ENCODE results near the gene ZNF574. TPM values are rescaled to one million over a fixed set of nuclear protein-coding genes. Genes with fewer than 3 reads are reported as not detected.

Gene ZNF574
- total and polyA plus RNA-seq, 2 donors (not counting 3 experiments of a cell fraction or from before 2014, with no cell fraction given), result 13.6 to 15.3 TPM

DNA sequence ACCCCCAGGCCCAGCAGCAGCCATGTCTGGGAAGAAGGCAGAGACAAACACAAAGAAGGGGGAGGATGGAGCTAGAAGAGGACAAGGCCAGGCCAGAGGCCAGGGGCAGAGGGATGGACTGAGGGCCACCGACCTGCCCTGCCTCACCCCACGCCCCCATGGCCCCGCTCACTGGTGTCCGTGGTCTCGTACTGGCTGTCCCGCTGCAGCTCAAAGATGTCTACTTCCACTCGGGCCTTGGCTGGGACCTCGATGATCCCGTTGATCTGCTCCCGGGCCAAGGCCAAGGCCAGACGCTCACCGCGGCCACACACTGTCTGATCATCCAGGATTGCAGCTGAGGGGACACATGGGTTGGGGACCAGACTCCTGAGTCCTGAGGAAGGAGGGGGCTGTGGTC, 10.9 kb upstream of the ZNF574 start:
- Histone ChIP-seq H3K9ac (replicated peaks; ENCODE audit: extremely low read depth, insufficient read depth, low read length) (no peak overlapping the region), H3K4me3 (replicated peaks in 1 of 3; ENCODE audit: insufficient read depth in 1 of 3, low read depth in 1 of 3, low read length in 3 of 3) (no peak overlapping the region), H3K9me1 (replicated peaks; ENCODE audit: control insufficient read depth, extremely low read depth, insufficient read depth, low read length) (no peaks in the 10 kb centered on the region), H3K36me3 (ENCODE audit: control insufficient read depth in 2 of 2, extremely low read depth in 1 of 2, insufficient read depth in 2 of 2, low read length in 2 of 2) (no peaks in the 10 kb centered on the region), H3K9me3 (replicated peaks; ENCODE audit: control insufficient read depth, insufficient read depth, low read length) (no peaks in the 10 kb centered on the region), H4K20me1 (replicated peaks; ENCODE audit: control insufficient read depth, extremely low read depth, insufficient read depth, low read length) (no peaks in the 10 kb centered on the region), H3K27ac (ENCODE audit: insufficient read depth, low read depth, low read length) (no peak overlapping the region), H3K4me1 (ENCODE audit: control insufficient read depth, extremely low read depth, insufficient read depth, low read length) (no peaks in the 10 kb centered on the region), H2AFZ (ENCODE audit: low read depth, low read length) (no peak overlapping the region), H3K79me2 (ENCODE audit: control insufficient read depth, insufficient read depth, low read length) (no peaks in the 10 kb centered on the region), H3K27me3 (ENCODE audit: control insufficient read depth in 2 of 2, insufficient read depth in 2 of 2, low read length in 2 of 2) (peaks cover 21 to 26% of the 10 kb centered on the region in 2 experiments), H3K4me2 (ENCODE audit: insufficient read depth, low read length) (no peak overlapping the region)
- CTCF ChIA-PET, result interaction anchor here (0.6 to 1.4 kb wide), 3 partner anchors 11 to 237 kb away, joined by 3 to 6 read pairs (median 3); partner anchors contain the start of genes PAFAH1B3 and ZNF574
- dilution Hi-C loops (cut with MboI; ENCODE audit: extremely low pct_ligation_motif_present, low sequenced_read_pairs), result no loop called here
- no peak for FAIRE-seq
- POLR2A ChIA-PET, result no interaction called here
- BruUV-seq (replicated peaks), result no TSS peak
- TF ChIP-seq GATA2 (IDR thresholded peaks at IDR 0.05; ENCODE audit: insufficient read depth, insufficient read length, low read depth, low read length) (no peak), POLR2A (IDR thresholded peaks at IDR 0.05; ENCODE audit: low read depth, low read length) (no peak), EZH2 (IDR thresholded peaks at IDR 0.05; ENCODE audit: borderline replicate concordance, low read depth, low read length, severe bottlenecking) (no peak), JUN (IDR thresholded peaks at IDR 0.05; ENCODE audit: borderline replicate concordance, insufficient read depth, insufficient read length, low read depth) (no peak), FOS (IDR thresholded peaks at IDR 0.05; ENCODE audit: borderline replicate concordance, insufficient read depth, low read length) (no peak), POLR2AphosphoS5 (IDR thresholded peaks at IDR 0.05; ENCODE audit: insufficient read depth, low read depth, low read length) (no peak), MYC (IDR thresholded peaks at IDR 0.05; ENCODE audit: low read depth, low read length) (no peak)
- TF ChIP-seq, protein P1, sequence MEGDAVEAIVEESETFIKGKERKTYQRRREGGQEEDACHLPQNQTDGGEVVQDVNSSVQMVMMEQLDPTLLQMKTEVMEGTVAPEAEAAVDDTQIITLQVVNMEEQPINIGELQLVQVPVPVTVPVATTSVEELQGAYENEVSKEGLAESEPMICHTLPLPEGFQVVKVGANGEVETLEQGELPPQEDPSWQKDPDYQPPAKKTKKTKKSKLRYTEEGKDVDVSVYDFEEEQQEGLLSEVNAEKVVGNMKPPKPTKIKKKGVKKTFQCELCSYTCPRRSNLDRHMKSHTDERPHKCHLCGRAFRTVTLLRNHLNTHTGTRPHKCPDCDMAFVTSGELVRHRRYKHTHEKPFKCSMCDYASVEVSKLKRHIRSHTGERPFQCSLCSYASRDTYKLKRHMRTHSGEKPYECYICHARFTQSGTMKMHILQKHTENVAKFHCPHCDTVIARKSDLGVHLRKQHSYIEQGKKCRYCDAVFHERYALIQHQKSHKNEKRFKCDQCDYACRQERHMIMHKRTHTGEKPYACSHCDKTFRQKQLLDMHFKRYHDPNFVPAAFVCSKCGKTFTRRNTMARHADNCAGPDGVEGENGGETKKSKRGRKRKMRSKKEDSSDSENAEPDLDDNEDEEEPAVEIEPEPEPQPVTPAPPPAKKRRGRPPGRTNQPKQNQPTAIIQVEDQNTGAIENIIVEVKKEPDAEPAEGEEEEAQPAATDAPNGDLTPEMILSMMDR (IDR thresholded peaks at IDR 0.05; ENCODE audit: extremely low read depth in 1 of 2, insufficient read depth in 1 of 2, low read depth in 1 of 2, low read length in 2 of 2), result no peak
- TF ChIP-seq, protein P2, sequence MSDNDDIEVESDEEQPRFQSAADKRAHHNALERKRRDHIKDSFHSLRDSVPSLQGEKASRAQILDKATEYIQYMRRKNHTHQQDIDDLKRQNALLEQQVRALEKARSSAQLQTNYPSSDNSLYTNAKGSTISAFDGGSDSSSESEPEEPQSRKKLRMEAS (IDR thresholded peaks at IDR 0.05; ENCODE audit: insufficient read depth, insufficient read length), result no peak
- DNase-seq (ENCODE audit: low read depth, low spot score), result no peak
- intact Hi-C loops (cut with micrococcal nuclease), result no loop called here

Measured in endothelial cell of umbilical vein (primary cell).